Ishikawa (cell line): Measurements from ENCODE around the gene STATH.

Source experiments
- CEBPB ChIP-seq: IDR thresholded peaks from 2 replicates; pipeline ENCODE4 v1.6.1; 2012
- CREB1 ChIP-seq: IDR thresholded peaks from 2 replicates; pipeline ENCODE4 v1.6.1; 2012; ENCODE audit warnings: low read depth
- EGR1 ChIP-seq: IDR thresholded peaks from 2 replicates; pipeline ENCODE4 v1.6.1; 2012
- EP300 ChIP-seq: IDR thresholded peaks from 2 replicates; pipeline ENCODE4 v1.6.1; 2012; ENCODE audit warnings: borderline replicate concordance
- FOXM1 ChIP-seq: IDR thresholded peaks from 2 replicates; pipeline ENCODE4 v1.6.1; 2012; ENCODE audit warnings: low read depth, borderline replicate concordance
- MAX ChIP-seq: IDR thresholded peaks from 2 replicates; pipeline ENCODE4 v1.6.1; 2012
- NFIC ChIP-seq: IDR thresholded peaks from 2 replicates; pipeline ENCODE4 v1.6.1; 2012
- RAD21 ChIP-seq: IDR thresholded peaks from 2 replicates; pipeline ENCODE4 v1.6.1; 2012; ENCODE audit warnings: low read depth
- REST ChIP-seq: IDR thresholded peaks from 2 replicates; pipeline ENCODE4 v1.6.1; 2012; ENCODE audit warnings: low read depth, mild to moderate bottlenecking
- TAF1 ChIP-seq: IDR thresholded peaks from 2 replicates; pipeline ENCODE4 v1.6.1; 2012; ENCODE audit warnings: low read depth, mild to moderate bottlenecking
- TCF12 ChIP-seq: IDR thresholded peaks from 2 replicates; pipeline ENCODE4 v1.6.1; 2012; ENCODE audit warnings: low read depth
- TEAD4 ChIP-seq: IDR thresholded peaks from 2 replicates; pipeline ENCODE4 v1.6.1; 2012
- USF1 ChIP-seq: IDR thresholded peaks from 2 replicates; pipeline ENCODE4 v1.6.1; 2012
- YY1 ChIP-seq: IDR thresholded peaks from 2 replicates; pipeline ENCODE4 v1.6.1; 2012; ENCODE audit warnings: low read depth
- ZBTB7A ChIP-seq: IDR thresholded peaks from 2 replicates; pipeline ENCODE4 v1.6.1; 2012; ENCODE audit warnings: low read depth

Gene STATH

GRCh38 chr4:69974631-69975030 lies 21.1 kb upstream of the STATH start:
- no peak for TF ChIP-seq ZBTB7A
- no peak for TF ChIP-seq CEBPB
- TF ChIP-seq FOXM1: no peak
- no peak for TF ChIP-seq TAF1
- TF ChIP-seq RAD21: no peak
- TF ChIP-seq TEAD4: no peak
- no peak for TF ChIP-seq CREB1
- no peak for TF ChIP-seq MAX
- TF ChIP-seq NFIC: no peak
- no peak for TF ChIP-seq REST
- TF ChIP-seq EGR1: no peak
- no peak for TF ChIP-seq TCF12
- no peak for TF ChIP-seq EP300
- no peak for TF ChIP-seq YY1
- no peak for TF ChIP-seq USF1

- no peak for TF ChIP-seq MAX
- no peak for TF ChIP-seq CEBPB
- TF ChIP-seq FOXM1: no peak
- TF ChIP-seq CREB1: no peak
- TF ChIP-seq NFIC: no peak
- no peak for TF ChIP-seq REST
- no peak for TF ChIP-seq EP300
- TF ChIP-seq RAD21: no peak
- no peak for TF ChIP-seq TAF1
- no peak for TF ChIP-seq USF1
- no peak for TF ChIP-seq TEAD4
- TF ChIP-seq TCF12: no peak
- TF ChIP-seq ZBTB7A: no peak
- TF ChIP-seq EGR1: no peak
- no peak for TF ChIP-seq YY1
These were observed 18.2 kb upstream of the STATH start for GRCh38 chr4:69977582-69977981.

GRCh38 chr4:69984030-69984443 lies 11.7 kb upstream of the STATH start:
- TF ChIP-seq USF1: no peak
- no peak for TF ChIP-seq TEAD4
- peak; percentile 83 for TF ChIP-seq NFIC

GRCh38 chr4:69986663-69987062 lies 9.1 kb upstream of the STATH start:
- TF ChIP-seq NFIC: no peak

GRCh38 chr4:69991016-69991415 lies 4.8 kb upstream of the STATH start:
- TF ChIP-seq TEAD4 (no peak), MAX (no peak), USF1 (no peak), EGR1 (no peak), REST (no peak), TAF1 (no peak), YY1 (no peak), CREB1 (no peak), FOXM1 (no peak), RAD21 (no peak), NFIC (no peak), ZBTB7A (no peak), TCF12 (no peak), CEBPB (no peak), EP300 (no peak)
